ENCODE results near the gene GNG12. TPM values are rescaled to one million over a fixed set of nuclear protein-coding genes. Genes with fewer than 3 reads are reported as not detected.

Gene GNG12
- total RNA-seq, 2 donors from 2014 or later: 49.4 to 61.5 TPM

DNA sequence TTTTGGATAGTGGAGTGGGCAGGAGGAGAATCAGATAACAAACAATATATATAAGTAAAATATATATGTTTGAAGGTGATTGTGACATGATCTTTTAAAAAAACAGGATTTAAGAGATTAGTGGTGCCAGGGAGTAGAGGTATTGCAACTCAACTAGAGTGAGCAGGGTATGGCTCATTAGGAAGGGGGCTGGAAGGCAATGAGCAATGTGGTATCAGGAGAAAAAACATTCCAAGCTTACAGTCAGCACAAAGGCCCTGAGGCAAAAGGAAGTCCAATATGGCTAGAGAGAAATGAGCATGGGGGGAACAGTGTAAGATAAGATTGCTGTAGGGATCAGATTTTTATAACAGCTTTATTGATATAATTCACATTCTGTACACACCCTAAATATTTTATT is 153.6 kb downstream of the GNG12 start:
- intact Hi-C loops (cut with DNase I): loop anchor here (5.0 to 10.0 kb wide), 2 partner anchors 32 to 155 kb away; partner anchors contain the start of gene GNG12
- no peaks in the 10 kb centered on the region for H3K36me3 ChIP-seq
- H3K27ac ChIP-seq: no peak overlapping the region
- H3K27me3 ChIP-seq (replicated peaks; ENCODE audit: insufficient read depth): no peaks in the 10 kb centered on the region
- H3K4me3 ChIP-seq: no peak overlapping the region
- no peak for DNase-seq (ENCODE audit: low spot score)
- no peak for TF ChIP-seq POLR2AphosphoS5 (IDR thresholded peaks at IDR 0.05)
- TF ChIP-seq, protein P1, sequence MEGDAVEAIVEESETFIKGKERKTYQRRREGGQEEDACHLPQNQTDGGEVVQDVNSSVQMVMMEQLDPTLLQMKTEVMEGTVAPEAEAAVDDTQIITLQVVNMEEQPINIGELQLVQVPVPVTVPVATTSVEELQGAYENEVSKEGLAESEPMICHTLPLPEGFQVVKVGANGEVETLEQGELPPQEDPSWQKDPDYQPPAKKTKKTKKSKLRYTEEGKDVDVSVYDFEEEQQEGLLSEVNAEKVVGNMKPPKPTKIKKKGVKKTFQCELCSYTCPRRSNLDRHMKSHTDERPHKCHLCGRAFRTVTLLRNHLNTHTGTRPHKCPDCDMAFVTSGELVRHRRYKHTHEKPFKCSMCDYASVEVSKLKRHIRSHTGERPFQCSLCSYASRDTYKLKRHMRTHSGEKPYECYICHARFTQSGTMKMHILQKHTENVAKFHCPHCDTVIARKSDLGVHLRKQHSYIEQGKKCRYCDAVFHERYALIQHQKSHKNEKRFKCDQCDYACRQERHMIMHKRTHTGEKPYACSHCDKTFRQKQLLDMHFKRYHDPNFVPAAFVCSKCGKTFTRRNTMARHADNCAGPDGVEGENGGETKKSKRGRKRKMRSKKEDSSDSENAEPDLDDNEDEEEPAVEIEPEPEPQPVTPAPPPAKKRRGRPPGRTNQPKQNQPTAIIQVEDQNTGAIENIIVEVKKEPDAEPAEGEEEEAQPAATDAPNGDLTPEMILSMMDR (IDR thresholded peaks at IDR 0.05): no peak
- TF ChIP-seq POLR2A (IDR thresholded peaks at IDR 0.05): no peak
- H3K9me3 ChIP-seq: no peaks in the 10 kb centered on the region
- no peaks in the 10 kb centered on the region for H3K4me1 ChIP-seq (replicated peaks)

DNA sequence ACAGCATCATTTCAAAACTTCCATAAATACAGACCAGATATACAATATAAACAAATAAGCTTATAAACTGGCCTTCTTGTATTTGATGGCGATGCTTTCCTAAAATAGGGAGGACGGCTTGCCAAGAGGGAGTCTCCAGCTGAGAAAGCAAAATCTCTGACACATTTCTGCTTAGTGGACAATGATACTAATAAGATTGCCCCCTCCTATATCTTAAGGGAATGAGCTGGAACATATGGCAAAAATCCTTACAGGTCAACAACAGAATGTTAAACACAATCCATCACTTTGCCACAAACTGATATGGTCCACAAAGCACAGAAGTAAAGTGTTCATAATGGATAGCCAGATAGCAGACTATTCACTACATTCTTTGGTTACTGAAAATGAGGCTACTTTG is 155.3 kb downstream of the GNG12 start:
- Histone ChIP-seq H3K27ac (no peak overlapping the region), H3K4me1 (replicated peaks) (no peaks in the 10 kb centered on the region), H3K9me3 (no peaks in the 10 kb centered on the region), H3K27me3 (replicated peaks; ENCODE audit: insufficient read depth) (no peaks in the 10 kb centered on the region), H3K36me3 (no peaks in the 10 kb centered on the region), H3K4me3 (no peak overlapping the region)
- TF ChIP-seq, protein P1 (IDR thresholded peaks at IDR 0.05): no peak
- TF ChIP-seq POLR2AphosphoS5 (IDR thresholded peaks at IDR 0.05) (no peak), POLR2A (IDR thresholded peaks at IDR 0.05) (no peak)
- DNase-seq (ENCODE audit: low spot score): no peak
- intact Hi-C loops (cut with DNase I): no loop called here
- 60% methylated on average over 2 of the region's 2 CpGs for WGBS

DNA sequence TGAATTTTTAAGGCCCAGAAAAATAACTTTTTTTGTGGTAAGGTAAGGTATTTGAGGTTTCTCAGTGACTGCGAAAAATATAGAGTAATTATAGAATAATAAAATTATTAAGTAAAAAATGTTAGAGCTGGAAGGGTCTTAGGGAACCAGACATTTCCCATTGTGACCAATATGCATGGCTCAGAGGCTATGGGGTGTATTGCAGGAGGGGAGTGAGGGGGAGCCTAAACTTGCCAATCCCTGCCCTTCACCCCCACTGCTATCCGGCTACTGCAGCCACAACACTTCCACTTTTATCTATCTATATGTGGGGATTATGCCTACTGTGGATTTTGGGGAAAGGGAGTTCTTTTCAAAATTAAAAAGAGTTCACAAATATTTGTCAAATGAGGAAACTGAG is 155.9 kb downstream of the GNG12 start:
- Histone ChIP-seq H3K36me3 (no peaks in the 10 kb centered on the region), H3K4me3 (no peak overlapping the region), H3K27me3 (replicated peaks; ENCODE audit: insufficient read depth) (no peaks in the 10 kb centered on the region), H3K9me3 (no peaks in the 10 kb centered on the region), H3K4me1 (replicated peaks) (no peaks in the 10 kb centered on the region), H3K27ac (no peak overlapping the region)
- TF ChIP-seq, protein P1 (IDR thresholded peaks at IDR 0.05): no peak
- TF ChIP-seq POLR2A (IDR thresholded peaks at IDR 0.05): no peak
- no peak for TF ChIP-seq POLR2AphosphoS5 (IDR thresholded peaks at IDR 0.05)
- 94% methylated on average over 2 of the region's 2 CpGs for WGBS
- intact Hi-C loops (cut with DNase I): no loop called here
- no peak for DNase-seq (ENCODE audit: low spot score)

DNA sequence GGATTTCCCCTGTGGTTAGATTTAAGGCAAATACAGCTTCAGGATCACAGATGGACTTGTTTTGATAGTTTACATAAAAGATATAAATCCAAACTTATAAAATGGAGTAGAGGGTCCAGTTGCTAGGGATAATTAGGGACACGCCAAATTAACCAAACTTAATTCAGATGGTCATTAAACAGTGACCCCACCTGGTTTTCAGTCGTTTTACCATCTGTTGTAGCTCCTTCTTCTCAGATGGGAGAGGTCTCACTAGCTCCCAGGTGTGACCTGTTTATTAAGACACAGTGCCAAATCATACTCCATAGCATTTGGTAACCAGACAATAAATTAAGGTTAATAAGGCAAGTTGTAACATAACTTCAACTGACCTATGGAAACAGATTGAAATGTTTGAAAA is 156.3 kb downstream of the GNG12 start:
- Histone ChIP-seq H3K36me3 (no peaks in the 10 kb centered on the region), H3K27me3 (replicated peaks; ENCODE audit: insufficient read depth) (no peaks in the 10 kb centered on the region), H3K4me3 (no peak overlapping the region), H3K9me3 (no peaks in the 10 kb centered on the region), H3K4me1 (replicated peaks) (no peaks in the 10 kb centered on the region), H3K27ac (no peak overlapping the region)
- DNase-seq (ENCODE audit: low spot score): no peak
- intact Hi-C loops (cut with DNase I): no loop called here
- TF ChIP-seq POLR2AphosphoS5 (IDR thresholded peaks at IDR 0.05): no peak
- WGBS: 76% methylated on average over 2 of the region's 2 CpGs

DNA sequence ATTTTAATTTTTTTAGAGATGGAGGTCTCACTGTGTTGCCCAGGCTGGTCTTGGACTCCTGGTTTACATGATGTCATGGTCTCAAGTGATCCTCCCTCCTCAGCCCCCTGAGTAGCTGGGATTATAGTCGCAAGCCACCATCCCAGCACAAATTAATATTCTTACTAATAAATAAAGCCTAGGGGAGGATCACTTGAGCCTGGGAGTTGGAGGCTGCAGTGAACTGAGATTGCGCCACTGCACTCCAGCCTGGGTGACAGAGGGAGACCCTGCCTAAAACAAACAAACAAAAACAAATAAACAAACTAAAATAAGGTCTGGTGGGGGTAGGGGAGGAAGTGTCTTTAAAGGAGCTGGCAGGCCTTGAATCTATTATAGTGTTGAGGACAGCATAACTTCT is 157.0 kb downstream of the GNG12 start:
- intact Hi-C loops (cut with DNase I): no loop called here
- H3K27me3 ChIP-seq (replicated peaks; ENCODE audit: insufficient read depth): no peaks in the 10 kb centered on the region
- no peak overlapping the region for H3K4me3 ChIP-seq
- H3K9me3 ChIP-seq: no peaks in the 10 kb centered on the region
- H3K36me3 ChIP-seq: no peaks in the 10 kb centered on the region
- no peak for DNase-seq (ENCODE audit: low spot score)
- TF ChIP-seq, protein P1 (IDR thresholded peaks at IDR 0.05): no peak
- no peak for TF ChIP-seq POLR2AphosphoS5 (IDR thresholded peaks at IDR 0.05)
- TF ChIP-seq POLR2A (IDR thresholded peaks at IDR 0.05): no peak
- no peaks in the 10 kb centered on the region for H3K4me1 ChIP-seq (replicated peaks)
- no peak overlapping the region for H3K27ac ChIP-seq
- 91% methylated on average over 2 of the region's 2 CpGs for WGBS

All from prostate gland (tissue), 2 donors.